Stimulated activated CD8-positive, alpha-beta memory T cell treated with anti-CD3 and anti-CD28 coated beads, Interleukin-2, amount 100 ng/mL, for 1 hour (primary cell): ENCODE measurements around the gene TGM5.
"Not testable (repeated sequence)": the region's sequence is repeated elsewhere in the genome, so short reads cannot be mapped to it uniquely, and the experiment has no call there.

ENCODE experiments used
- DNase-seq, 2 donors: peaks; one replicate each; pipeline ENCODE4 v3.0.0-alpha.2; 2020; ENCODE audit warnings: low read depth in 2 of 2

The TGM5 gene

GRCh38 chr15:43246261-43246774 is 20.4 kb downstream of the TGM5 start:
- DNase-seq = no peak

GRCh38 chr15:43244092-43244491 is 22.6 kb downstream of the TGM5 start:
- DNase-seq = no peak

DNA sequence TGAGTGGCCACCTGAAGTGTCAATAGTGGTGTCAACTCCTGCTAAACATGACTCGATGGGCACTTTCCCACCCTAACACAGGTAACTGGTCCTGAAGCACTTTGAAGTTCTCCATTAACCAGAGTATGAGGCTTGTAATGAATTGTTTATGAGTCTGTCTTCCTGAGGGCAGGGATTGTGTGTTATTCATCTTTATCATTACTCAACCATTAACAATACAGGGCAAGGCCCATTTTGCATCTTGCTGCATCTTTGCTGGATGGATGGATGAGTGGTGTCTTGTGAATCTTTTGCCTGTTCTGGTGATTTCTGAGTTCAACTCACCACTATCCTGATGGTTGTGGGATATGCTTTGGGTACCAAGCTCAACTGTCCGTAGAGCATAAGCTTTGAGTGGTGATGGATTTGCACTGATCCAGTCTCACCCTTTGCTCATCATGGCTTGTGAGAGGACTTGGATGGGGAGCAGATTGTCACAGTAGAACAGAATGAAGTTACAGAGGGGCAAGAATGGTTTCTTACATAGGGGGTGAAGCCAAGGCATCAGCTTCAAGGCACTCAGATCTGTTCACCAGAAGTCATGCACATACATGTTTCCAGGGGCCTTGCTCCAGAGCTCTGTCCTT is 23.6 kb downstream of the TGM5 start:
- no peak for DNase-seq

GRCh38 chr15:43242616-43243015 is 24.1 kb downstream of the TGM5 start:
- DNase-seq = no peak

- no peak for DNase-seq
Measured at GRCh38 chr15:43241100-43241499, 25.6 kb downstream of the TGM5 start.

GRCh38 chr15:43239732-43240491 is 26.8 kb downstream of the TGM5 start:
- DNase-seq = no peak

GRCh38 chr15:43238671-43239131 is 28.0 kb downstream of the TGM5 start:
- no peak for DNase-seq

GRCh38 chr15:43237842-43238470 is 28.8 kb downstream of the TGM5 start:
- DNase-seq = no peak

GRCh38 chr15:43235536-43235935 is 31.2 kb downstream of the TGM5 start:
- no peak for DNase-seq

- DNase-seq = no peak
Measured at GRCh38 chr15:43232289-43232874, 34.3 kb downstream of the TGM5 start.

- DNase-seq = no peak
Measured at GRCh38 chr15:43230640-43231115, 36.0 kb downstream of the TGM5 start.

DNA sequence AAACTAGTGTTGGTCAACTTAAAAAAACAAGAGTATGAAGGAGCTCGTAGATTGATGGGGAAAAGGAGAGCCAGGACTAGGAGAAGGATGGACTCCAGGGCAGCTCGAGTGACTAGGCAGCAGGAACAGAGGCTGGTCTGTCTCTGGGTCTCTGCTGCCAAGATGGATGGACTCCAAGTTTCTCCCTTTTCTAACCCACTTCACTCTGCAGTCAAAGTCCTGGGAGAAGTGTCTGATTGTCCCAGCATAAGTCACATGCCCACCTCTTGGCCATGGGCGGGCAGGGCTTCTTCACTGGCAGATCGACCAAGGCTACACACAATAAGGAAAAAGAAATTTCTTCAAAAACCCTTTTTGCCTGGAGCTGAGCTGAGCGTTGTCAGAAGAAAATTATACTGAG is 36.8 kb downstream of the TGM5 start:
- DNase-seq = no peak

DNA sequence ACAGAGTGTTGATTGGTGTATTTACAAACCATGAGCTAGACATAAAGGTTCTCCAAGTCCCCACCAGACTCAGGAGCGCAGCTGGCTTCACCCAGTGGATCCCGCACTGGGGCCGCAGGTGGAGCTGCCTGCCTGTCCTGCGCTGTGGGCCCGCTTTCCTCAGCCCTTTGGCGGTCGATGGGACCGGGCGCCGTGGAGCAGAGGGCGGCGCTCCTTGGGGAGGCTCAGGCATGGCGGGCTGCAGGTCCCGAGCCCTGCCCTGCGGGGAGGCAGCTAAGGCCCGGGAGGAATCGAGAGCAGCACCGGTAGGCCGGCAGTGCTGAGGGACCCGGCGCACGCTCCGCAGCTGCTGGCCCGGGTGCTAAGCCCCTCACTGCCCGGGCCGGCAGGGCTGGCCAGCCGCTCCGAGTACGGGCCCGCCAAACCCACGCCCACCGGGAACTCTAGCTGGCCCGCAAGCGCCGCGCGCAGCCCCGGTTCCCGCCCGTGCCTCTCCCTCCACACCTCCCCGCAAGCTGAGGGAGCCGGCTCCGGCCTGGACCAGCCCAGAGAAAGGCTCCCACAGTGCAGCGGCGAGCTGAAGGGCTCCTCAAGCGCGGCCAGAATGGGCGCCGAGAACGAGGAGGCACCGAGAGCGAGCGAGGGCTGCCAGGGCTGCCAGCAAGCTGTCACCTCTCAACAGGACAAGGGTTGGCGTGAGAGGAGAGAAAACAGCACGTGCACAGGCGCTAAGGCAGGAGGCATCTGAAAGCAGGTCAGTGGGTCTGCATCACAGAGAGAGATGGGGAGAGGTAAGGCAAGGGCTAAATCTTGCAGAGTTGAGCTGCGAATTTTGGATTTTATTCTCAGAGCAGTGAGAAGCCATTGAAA is 40.1 kb downstream of the TGM5 start:
- no peak for DNase-seq

- DNase-seq = not testable (repeated sequence)
Measured at GRCh38 chr15:43225950-43226255, 40.8 kb downstream of the TGM5 start.

- DNase-seq = no peak
Measured at GRCh38 chr15:43225201-43225949, 41.4 kb downstream of the TGM5 start.

- DNase-seq = no peak
Measured at GRCh38 chr15:43221422-43221821, 45.3 kb downstream of the TGM5 start.

DNA sequence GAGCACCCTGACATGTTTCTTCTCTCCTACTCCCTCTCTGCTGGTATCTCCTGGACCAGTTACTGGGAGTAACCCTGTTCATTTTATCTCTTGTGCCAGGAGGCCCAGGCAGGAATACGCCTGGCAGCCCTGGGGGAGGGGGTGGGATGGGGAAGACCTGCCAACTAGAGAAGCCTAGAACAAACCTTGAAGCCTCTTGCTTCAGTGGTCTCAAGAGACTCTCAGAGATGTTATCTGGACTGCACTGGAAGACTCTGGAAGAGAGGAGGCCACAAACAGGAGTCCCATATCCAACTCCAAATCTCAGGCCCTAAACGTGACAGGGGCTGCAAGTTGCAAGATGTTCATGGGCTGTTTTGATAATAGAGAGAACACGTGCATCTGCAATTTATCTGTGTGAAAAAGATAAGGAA is 45.7 kb downstream of the TGM5 start, which contains the start of gene EPB42:
EPB42 (minus strand) TSS at position 28 of the 413 bp plus-strand sequence. CDS start 193 bp downstream, outside the sequence.
- DNase-seq = no peak

GRCh38 chr15:43219929-43220928 is 46.5 kb downstream of the TGM5 start:
- DNase-seq = no peak
